Body of pancreas (tissue), 4 donors: ENCODE data around the gene CHST8.

Source experiments
- CTCF ChIP-seq, 7 experiments: fragments of 450-650 bp in 4 of 7; fragments of 200-600 bp in 3 of 7; sonication (generic) in 3 of 7; IDR thresholded peaks; one replicate each; pipeline ENCODE4 v1.5.1; 2016 to 2019; ENCODE audit warnings: antibody characterized with exemption in 7 of 7
- POLR2A ChIP-seq, 3 donors: fragments of 450-650 bp; IDR thresholded peaks; one replicate each; pipeline ENCODE4 v1.6.1; 2016; ENCODE audit warnings: antibody characterized with exemption in 3 of 3, mild to moderate bottlenecking in 2 of 3

GRCh38 chr19:33720155-33720493 lies 98.4 kb downstream of the CHST8 start:
- TF ChIP-seq CTCF (IDR thresholded peaks at IDR 0.05) (no peak), POLR2A (IDR thresholded peaks at IDR 0.05) (no peak)
